Gastroesophageal sphincter (tissue), 4 donors: ENCODE data around the gene NEO1. TPM values are rescaled to one million over a fixed set of nuclear protein-coding genes. Genes with fewer than 3 reads are reported as not detected.

ENCODE experiments used
- ATAC-seq: fragments of 150-250 bp; one replicate; pipeline ENCODE4 v1.9.1; 2016; ENCODE audit warnings: mild to moderate bottlenecking, moderate library complexity
- H3K27ac ChIP-seq, 4 donors: fragments of 200-600 bp; sonication (generic) in 3 of 4; 1 replicate in 3 of 4; 2 replicates in 1 of 4; pipeline ENCODE4 v1.5.1; 2016 to 2019
- H3K27me3 ChIP-seq: fragments of 200-600 bp; sonication (generic); one replicate; pipeline ENCODE4 v1.5.1; 2019
- H3K36me3 ChIP-seq, 2 donors: fragments of 200-600 bp; sonication (generic); one replicate each; pipeline ENCODE4 v1.5.1; 2019; ENCODE audit warnings: control low read depth in 1 of 2
- H3K4me1 ChIP-seq, 3 donors: fragments of 200-600 bp; sonication (generic); 1 replicate in 2 of 3; 2 replicates in 1 of 3; pipeline ENCODE4 v1.5.1; 2016 to 2019; ENCODE audit warnings: control low read depth in 2 of 3
- H3K4me3 ChIP-seq, 2 donors: fragments of 200-600 bp; sonication (generic); one replicate each; pipeline ENCODE4 v1.5.1; 2019; ENCODE audit warnings: mild to moderate bottlenecking in 1 of 2, moderate library complexity in 1 of 2
- H3K9me3 ChIP-seq, 3 donors: fragments of 200-600 bp; sonication (generic); one replicate each; pipeline ENCODE4 v1.5.1; 2017 to 2019; ENCODE audit warnings: control low read depth in 2 of 3
- CTCF ChIP-seq, 4 experiments: fragments of 200-600 bp in 2 of 4; fragments of 450-650 bp in 2 of 4; sonication (generic) in 1 of 4; IDR thresholded peaks; one replicate each; pipeline ENCODE4 v1.5.1; 2017 to 2019; ENCODE audit warnings: antibody characterized with exemption in 4 of 4, mild to moderate bottlenecking in 2 of 4, moderate library complexity in 2 of 4
- EP300 ChIP-seq: sonication (generic); formaldehyde crosslinking; IDR thresholded peaks from one replicate; pipeline ENCODE4 v1.6.1; 2017; ENCODE audit warnings: antibody characterized with exemption, mild to moderate bottlenecking
- POLR2A ChIP-seq, 2 donors: fragments of 450-650 bp; IDR thresholded peaks; one replicate each; pipeline ENCODE4 v1.6.1; 2017; ENCODE audit warnings: antibody characterized with exemption in 2 of 2, mild to moderate bottlenecking in 2 of 2, moderate library complexity in 1 of 2
- POLR2AphosphoS5 ChIP-seq: sonication (generic); formaldehyde crosslinking; IDR thresholded peaks from one replicate; pipeline ENCODE4 v1.6.1; 2017; ENCODE audit warnings: antibody characterized with exemption
- WGBS, 2 donors: methylation state at CpG; one replicate each; pipeline ENCODE4 v1.1.5; 2018; ENCODE audit warnings: low coverage in 1 of 2; 5-methylcytosine and 5-hydroxymethylcytosine counted together
- total RNA-seq, 4 donors: library from RNA; depleted of rRNA; stranded (reverse); fragments of >200 nt; gene quantifications; one replicate each; pipeline ENCODE4 v1.1.0, GENCODE V29; 2016

The NEO1 gene
- total RNA-seq, 4 donors from 2014 or later: 28.3 to 61.7 (median 36.1) TPM

- Histone ChIP-seq H3K4me1 (no peaks in the 10 kb centered on the region), H3K4me3 (no peak overlapping the region), H3K9me3 (no peaks in the 10 kb centered on the region), H3K27ac (no peak overlapping the region), H3K36me3 (peaks cover 0 to 38% of the 10 kb centered on the region in 2 donors), H3K27me3 (no peaks in the 10 kb centered on the region)
- TF ChIP-seq EP300 (no peak), POLR2A (IDR thresholded peaks at IDR 0.05) (no peak), CTCF (IDR thresholded peaks at IDR 0.05) (peak in 3 of 4 experiments; percentile 31 to 62 (median 46))
- WGBS, 2 donors: 60 to 66% methylated on average over 3 to 4 of the region's 4 CpGs
- no peak for ATAC-seq
Measured at GRCh38 chr15:73265536-73266153, 213.4 kb downstream of the NEO1 start.

DNA sequence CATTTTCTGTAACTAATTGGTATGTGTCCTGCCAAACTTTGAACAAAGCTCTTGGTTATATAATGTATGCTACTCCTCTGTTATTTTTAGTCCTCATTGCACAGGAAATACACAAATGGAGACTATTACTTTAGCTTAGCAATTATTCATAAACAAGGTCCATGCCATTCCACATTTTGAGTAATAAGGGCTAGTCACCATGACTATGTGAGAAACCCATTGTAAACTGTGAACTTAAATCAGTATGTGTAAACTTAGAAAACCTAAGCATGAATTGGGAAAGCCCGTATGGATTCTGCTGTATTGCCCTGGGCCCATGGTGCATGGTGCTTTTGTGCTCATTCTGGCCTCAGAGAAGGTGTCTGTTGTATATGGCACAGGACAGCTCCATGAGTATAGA, 216.2 kb downstream of the NEO1 start:
- Histone ChIP-seq H3K9me3 (no peaks in the 10 kb centered on the region), H3K4me1 (peaks cover 0 to 6% (median 0%) of the 10 kb centered on the region in 3 donors), H3K27me3 (no peaks in the 10 kb centered on the region), H3K4me3 (no peak overlapping the region), H3K36me3 (peaks cover 0 to 36% of the 10 kb centered on the region in 2 donors), H3K27ac (no peak overlapping the region)
- TF ChIP-seq POLR2AphosphoS5: no peak
- no peak for TF ChIP-seq CTCF (IDR thresholded peaks at IDR 0.05)
- no peak for TF ChIP-seq POLR2A (IDR thresholded peaks at IDR 0.05)
- no peak for TF ChIP-seq EP300
- 70 to 71% methylated on average over 1 of the region's 1 CpG for WGBS, 2 donors
- no peak for ATAC-seq

DNA sequence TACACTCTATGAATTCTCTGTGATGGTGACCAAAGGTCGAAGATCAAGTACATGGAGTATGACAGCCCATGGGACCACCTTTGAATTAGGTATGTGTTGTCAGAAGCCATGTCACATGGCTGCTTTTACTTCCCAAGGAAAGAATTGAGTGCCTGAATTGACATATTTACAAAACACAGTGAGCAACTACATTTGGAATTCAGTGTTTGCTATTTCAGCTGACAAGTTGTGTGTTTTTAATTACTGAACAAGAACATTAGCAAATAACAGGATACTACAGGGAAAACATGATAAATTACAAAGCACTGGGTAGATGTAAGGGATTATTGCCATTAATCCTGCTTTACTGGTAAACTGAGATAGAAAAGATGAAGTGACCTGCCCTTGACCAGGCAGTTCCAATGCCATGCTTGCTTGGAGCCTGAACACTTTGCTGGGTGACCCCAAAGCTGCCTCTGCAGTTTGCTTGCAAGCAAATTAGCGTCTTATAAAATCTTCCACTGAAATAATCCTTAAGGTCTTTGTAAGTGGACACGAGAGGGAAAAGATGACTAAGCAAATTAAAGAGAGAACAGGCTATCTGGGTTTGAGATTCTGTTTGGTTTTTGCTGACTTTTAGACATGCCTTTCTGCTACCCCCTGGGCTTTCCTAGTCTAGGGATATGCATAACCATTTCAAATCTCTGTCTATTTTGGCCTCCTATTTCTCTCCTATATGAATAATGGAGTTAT, 218.3 kb downstream of the NEO1 start:
- ATAC-seq: no peak
- Histone ChIP-seq H3K4me1 (peaks cover 0 to 7% (median 0%) of the 10 kb centered on the region in 3 donors), H3K27me3 (no peaks in the 10 kb centered on the region), H3K4me3 (no peak overlapping the region), H3K9me3 (no peaks in the 10 kb centered on the region), H3K27ac (no peak overlapping the region), H3K36me3 (peaks cover 0 to 43% of the 10 kb centered on the region in 2 donors)
- 50 to 69% methylated on average over 2 to 3 of the region's 3 CpGs for WGBS, 2 donors
- TF ChIP-seq POLR2AphosphoS5 (no peak), POLR2A (IDR thresholded peaks at IDR 0.05) (no peak), CTCF (IDR thresholded peaks at IDR 0.05) (no peak), EP300 (no peak)

GRCh38 chr15:73273181-73274002, 221.1 kb downstream of the NEO1 start:
- ATAC-seq: peak; percentile 84
- TF ChIP-seq POLR2A (IDR thresholded peaks at IDR 0.05) (no peak), CTCF (IDR thresholded peaks at IDR 0.05) (peak; percentile 66 to 79 (median 74))
- 41 to 100% methylated on average over 1 to 5 of the region's 5 CpGs for WGBS, 2 donors

More at GRCh38 chr15:73273181-73274002, 221.1 kb downstream of the NEO1 start:
- peaks cover 0 to 7% (median 0%) of the 10 kb centered on the region in 3 donors for H3K4me1 ChIP-seq
- H3K4me3 ChIP-seq: no peak overlapping the region
- peaks cover 0 to 33% of the 10 kb centered on the region in 2 donors for H3K36me3 ChIP-seq
- H3K27ac ChIP-seq: no peak overlapping the region
- H3K27me3 ChIP-seq: no peaks in the 10 kb centered on the region
- no peaks in the 10 kb centered on the region for H3K9me3 ChIP-seq
